Activated naive CD8-positive, alpha-beta T cell treated with anti-CD3 and anti-CD28 coated beads, Interleukin-2, amount 10 ng/mL, durations not matched to agents 7 days and 5 days (primary cell): ENCODE measurements around the gene ADGRG3. TPM values are rescaled to one million over a fixed set of nuclear protein-coding genes. Genes with fewer than 3 reads are reported as not detected.

Source experiments
- ATAC-seq: fragments of 150-1000 bp; cut with Tn5 transposase; one replicate; pipeline ENCODE4 v1.10.0; 2021; ENCODE audit warnings: low read depth, moderate library complexity
- POLR2A ChIA-PET: fragments of 350-600 bp; sonication (Branson Sonifier 250); formaldehyde crosslinking; loops from one replicate; lab custom pipeline; 2021; ENCODE audit warnings: antibody characterized with exemption; lab: Charles Lee
- DNase-seq: peaks from one replicate; pipeline ENCODE4 v3.0.0; 2021
- H3K27ac Mint-ChIP-seq: one replicate; pipeline ENCODE4 v1.8.0; 2022; ENCODE audit warnings: mild to moderate bottlenecking, mixed read lengths
- H3K27me3 Mint-ChIP-seq: one replicate; pipeline ENCODE4 v1.8.0; 2022; ENCODE audit warnings: mild to moderate bottlenecking, moderate library complexity, mixed read lengths
- H3K36me3 Mint-ChIP-seq: one replicate; pipeline ENCODE4 v1.8.0; 2021; ENCODE audit warnings: mild to moderate bottlenecking, mixed read lengths
- H3K4me1 Mint-ChIP-seq: one replicate; pipeline ENCODE4 v1.8.0; 2021; ENCODE audit warnings: mixed read lengths
- H3K4me3 Mint-ChIP-seq: one replicate; pipeline ENCODE4 v1.8.0; 2022; ENCODE audit warnings: mild to moderate bottlenecking, moderate library complexity, mixed read lengths
- H3K9me3 Mint-ChIP-seq: one replicate; pipeline ENCODE4 v1.8.0; 2021; ENCODE audit warnings: mixed read lengths
- total RNA-seq, 2 experiments: library from RNA; stranded (reverse); gene quantifications; one replicate each; pipeline ENCODE4 v1.2.3, GENCODE V29; 2021

The ADGRG3 gene
- total RNA-seq, 2 experiments from 2014 or later, result not detected

DNA sequence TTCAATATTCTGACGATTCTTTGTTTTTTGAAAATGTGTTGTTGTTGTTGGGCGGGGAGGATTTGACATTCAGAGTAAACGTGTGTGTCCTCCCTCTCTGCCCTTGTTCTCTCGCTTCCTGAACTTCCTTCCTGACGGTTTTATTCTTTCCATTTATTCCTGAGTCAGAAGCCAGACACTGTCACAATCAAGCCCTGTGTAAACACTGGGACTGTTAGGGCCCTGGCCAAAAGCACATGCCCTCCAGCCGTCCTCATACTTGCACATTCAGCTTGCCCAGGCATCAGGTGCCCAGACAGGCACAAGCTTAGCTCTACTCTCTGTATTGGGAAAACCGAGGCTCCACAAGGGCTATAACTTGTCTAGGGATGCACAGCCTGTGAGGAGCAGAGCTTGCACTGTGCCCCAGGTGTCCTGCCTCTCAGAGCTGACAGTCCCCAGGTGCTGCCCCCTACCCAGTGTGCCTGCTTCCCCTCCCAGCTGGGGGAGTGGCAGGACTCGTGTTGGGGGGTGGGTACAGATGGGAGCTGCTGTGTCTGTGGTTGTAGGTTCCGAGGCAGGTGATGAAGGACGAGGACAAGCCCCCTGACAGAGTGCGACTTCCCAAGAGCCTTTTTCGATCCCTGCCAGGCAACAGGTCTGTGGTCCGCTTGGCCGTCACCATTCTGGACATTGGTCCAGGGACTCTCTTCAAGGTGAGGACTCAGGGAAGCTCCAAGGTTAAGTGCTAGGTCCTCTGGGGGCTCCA, 9.7 kb downstream of the ADGRG3 start:
- no peak overlapping the region for H3K27ac Mint-ChIP-seq
- POLR2A ChIA-PET, result interaction anchor here (1.3 kb wide), 2 partner anchors 12 to 57 kb away, joined by 3 to 7 read pairs; partner anchors contain the start of gene KATNB1
- no peak for DNase-seq
- H3K9me3 Mint-ChIP-seq, result no peaks in the 10 kb centered on the region
- no peak for ATAC-seq
- H3K27me3 Mint-ChIP-seq, result peaks cover 14% of the 10 kb centered on the region
- no peaks in the 10 kb centered on the region for H3K36me3 Mint-ChIP-seq
- H3K4me3 Mint-ChIP-seq, result no peak overlapping the region
- peaks cover 7% of the 10 kb centered on the region for H3K4me1 Mint-ChIP-seq

DNA sequence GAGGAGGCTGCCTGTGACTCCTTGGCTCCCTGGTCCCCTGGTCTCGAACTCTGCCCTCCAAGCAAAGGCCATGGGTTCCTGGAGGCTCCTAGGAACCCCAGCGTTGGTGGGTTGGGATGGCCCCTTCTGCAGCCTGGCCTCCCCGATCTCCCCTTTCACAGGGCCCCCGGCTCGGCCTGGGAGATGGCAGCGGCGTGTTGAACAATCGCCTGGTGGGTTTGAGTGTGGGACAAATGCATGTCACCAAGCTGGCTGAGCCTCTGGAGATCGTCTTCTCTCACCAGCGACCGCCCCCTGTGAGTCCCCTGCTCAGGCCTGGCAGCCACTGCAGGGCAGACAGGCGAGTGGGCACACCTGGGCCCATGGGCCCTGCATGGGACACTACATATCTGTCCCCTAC, 10.9 kb downstream of the ADGRG3 start:
- H3K4me3 Mint-ChIP-seq, result no peak overlapping the region
- POLR2A ChIA-PET, result interaction anchor here (1.3 kb wide), 1 partner anchor 56 kb away, joined by 3 read pairs; the partner anchor contains the start of gene KATNB1
- H3K27ac Mint-ChIP-seq, result no peak overlapping the region
- DNase-seq, result no peak
- peaks cover 6% of the 10 kb centered on the region for H3K27me3 Mint-ChIP-seq
- no peaks in the 10 kb centered on the region for H3K9me3 Mint-ChIP-seq
- H3K36me3 Mint-ChIP-seq, result no peaks in the 10 kb centered on the region
- no peak for ATAC-seq
- peaks cover 7% of the 10 kb centered on the region for H3K4me1 Mint-ChIP-seq

DNA sequence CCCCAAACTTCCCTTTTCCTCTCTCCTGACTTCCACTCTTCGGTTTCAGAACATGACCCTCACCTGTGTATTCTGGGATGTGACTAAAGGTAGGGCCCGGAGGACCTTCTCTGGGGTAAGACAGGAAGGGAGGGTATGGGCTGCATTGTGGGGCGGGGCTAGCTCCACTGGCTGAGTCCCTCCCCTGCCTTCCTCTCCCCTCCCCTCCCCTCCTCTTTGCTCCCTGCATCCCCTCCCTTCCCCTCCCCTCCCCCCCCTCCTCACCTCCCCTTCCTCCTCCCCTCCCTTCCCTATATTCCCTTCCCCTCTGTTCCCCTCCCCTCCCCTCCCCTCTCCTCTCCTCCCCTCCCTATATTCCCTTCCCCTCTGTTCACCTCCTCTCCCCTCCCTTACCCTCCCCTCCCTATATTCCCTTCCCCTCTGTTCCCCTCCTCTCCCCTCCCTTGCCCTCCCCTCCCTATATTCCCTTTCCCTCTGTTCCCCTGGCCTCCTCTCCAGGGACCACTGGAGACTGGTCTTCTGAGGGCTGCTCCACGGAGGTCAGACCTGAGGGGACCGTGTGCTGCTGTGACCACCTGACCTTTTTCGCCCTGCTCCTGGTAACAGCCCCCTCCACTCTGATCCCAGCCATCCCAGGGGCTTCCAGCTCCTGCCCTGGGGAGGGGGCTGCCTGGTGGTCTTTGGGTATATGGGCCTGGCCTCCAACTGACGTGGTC, 11.8 kb downstream of the ADGRG3 start:
- Mint-ChIP-seq H3K9me3 (no peaks in the 10 kb centered on the region), H3K4me1 (peaks cover 7% of the 10 kb centered on the region)
- ATAC-seq, result no peak

DNA sequence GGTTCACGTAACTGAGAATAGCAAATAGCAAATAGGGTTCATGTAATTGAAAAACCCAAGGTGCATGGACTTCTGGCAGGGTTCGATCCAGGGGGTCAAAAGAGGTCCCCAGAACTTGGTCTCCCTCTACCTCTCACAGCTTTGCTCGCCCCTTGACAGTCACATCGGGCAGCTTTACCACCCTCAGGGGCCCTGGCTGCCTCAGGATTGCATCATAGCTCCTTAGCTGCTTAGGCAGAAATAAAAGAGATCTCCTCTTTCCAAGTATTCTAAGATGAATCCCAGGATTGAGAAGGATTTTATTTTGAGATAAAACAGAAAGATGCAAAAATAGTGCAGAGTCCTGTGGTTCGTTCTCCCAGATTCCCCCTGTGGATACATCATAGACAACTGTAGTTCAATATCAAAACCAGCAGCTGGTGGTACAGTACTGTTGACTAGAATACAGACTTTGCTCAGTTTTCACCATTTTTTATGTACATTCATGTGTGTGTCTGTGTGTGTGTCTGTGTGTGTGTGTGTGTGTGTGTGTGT, 12.8 kb downstream of the ADGRG3 start:
- no peak for DNase-seq
- no peak for ATAC-seq
- Mint-ChIP-seq H3K27me3 (peaks cover 1% of the 10 kb centered on the region), H3K9me3 (no peaks in the 10 kb centered on the region), H3K36me3 (no peaks in the 10 kb centered on the region), H3K27ac (no peak overlapping the region), H3K4me3 (no peak overlapping the region), H3K4me1 (peaks cover 6% of the 10 kb centered on the region)
- POLR2A ChIA-PET, result interaction anchor here (0.9 kb wide), 1 partner anchor 9 kb away, joined by 3 read pairs; no protein-coding TSS in a partner anchor

More for the DNA sequence above, 11.8 kb downstream of the ADGRG3 start:
- no peak overlapping the region for H3K27ac Mint-ChIP-seq
- H3K36me3 Mint-ChIP-seq, result no peaks in the 10 kb centered on the region
- no peak overlapping the region for H3K4me3 Mint-ChIP-seq
- H3K27me3 Mint-ChIP-seq, result peaks cover 4% of the 10 kb centered on the region
- no peak for DNase-seq
- POLR2A ChIA-PET, result interaction anchor here (0.9 kb wide), 1 partner anchor 10 kb away, joined by 3 read pairs; no protein-coding TSS in a partner anchor

DNA sequence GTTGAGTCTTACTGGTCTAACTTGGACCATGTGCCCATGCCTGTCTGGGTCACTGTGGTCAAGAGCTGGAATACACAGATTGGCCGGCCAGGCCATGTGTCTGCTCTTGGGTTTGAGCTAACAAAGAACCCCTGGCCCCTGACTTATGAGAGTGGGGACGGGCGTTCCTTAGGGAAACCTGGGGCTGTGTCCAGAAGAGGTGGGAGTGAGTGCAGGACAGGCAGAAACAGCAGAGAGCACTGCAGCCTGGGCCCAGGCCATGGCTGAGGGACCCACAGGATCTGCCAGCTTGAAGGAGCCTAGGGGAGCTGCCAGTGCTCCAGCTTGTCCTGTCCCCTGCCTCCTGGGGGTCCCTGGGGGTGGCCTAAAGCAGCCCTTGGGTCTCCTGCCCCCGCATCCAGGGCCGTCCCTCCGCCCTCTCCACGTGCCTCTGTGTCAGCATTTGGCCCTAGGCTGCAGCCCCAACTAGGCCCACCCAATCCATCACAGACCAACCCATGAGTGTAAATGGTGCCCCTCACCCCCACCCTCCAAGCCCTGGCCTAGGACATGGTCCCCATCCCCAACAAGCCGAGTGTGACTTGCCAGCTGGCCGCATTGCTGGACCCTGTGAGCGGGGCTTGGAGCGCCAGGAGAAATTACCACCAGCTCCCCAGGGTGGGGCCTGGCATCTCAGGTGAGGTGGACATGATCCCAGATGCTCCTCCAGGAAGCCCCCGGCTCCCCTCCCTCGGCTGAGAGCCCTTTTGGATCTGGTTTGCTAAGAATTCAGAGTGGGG, 14.0 kb downstream of the ADGRG3 start:
- ATAC-seq (no peak), DNase-seq (peak; percentile 24)
- Mint-ChIP-seq H3K4me1 (peaks cover 6% of the 10 kb centered on the region), H3K27ac (no peak overlapping the region), H3K36me3 (no peaks in the 10 kb centered on the region), H3K4me3 (no peak overlapping the region), H3K9me3 (no peaks in the 10 kb centered on the region), H3K27me3 (no peaks in the 10 kb centered on the region)
- POLR2A ChIA-PET, result interaction anchor here (0.6 kb wide), 1 partner anchor 10 kb away, joined by 3 read pairs; no protein-coding TSS in a partner anchor

DNA sequence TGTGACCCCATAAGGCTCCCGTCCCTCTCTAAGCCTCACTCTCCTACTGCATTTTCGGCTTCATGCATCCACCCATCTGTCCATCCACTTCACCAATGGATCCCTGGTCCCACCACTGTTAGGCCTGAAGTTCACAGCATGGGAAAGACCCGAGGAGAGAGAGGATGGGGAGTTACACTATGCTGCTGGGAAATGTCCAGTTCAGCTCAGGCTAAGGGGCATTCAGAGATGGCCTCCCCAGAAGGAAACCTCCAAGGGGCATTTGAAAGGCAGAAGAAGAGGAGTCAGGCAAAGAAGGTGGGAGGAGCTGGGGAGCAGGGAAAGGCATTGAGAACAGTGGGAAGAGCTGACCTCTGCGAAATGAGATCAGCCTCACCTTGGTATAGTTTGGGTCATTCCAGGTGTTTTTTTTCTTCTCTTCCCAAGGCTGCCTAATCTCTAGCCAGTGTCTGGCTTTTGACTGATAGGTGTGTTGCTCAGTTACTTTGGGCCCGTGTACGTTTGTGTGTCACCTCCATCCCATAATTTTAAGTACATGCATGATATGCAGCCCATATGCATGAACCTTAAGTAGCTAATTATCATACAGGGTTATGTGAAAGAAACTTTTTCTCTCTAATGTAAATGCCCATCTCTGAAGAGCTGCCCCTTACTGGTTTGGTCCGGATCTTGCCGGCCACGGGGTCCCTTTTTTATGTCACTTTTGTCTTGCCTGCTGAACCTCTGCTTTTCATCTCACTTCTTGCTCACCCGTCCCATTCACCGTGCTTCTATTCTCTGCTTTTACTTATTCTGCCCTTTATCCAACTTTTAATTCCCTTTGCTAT, 14.9 kb downstream of the ADGRG3 start:
- POLR2A ChIA-PET, result no interaction called here
- no peaks in the 10 kb centered on the region for H3K9me3 Mint-ChIP-seq
- H3K36me3 Mint-ChIP-seq, result no peaks in the 10 kb centered on the region
- peaks cover 9% of the 10 kb centered on the region for H3K4me1 Mint-ChIP-seq
- DNase-seq (peak; percentile 22), ATAC-seq (no peak)
- H3K27me3 Mint-ChIP-seq, result no peaks in the 10 kb centered on the region
- H3K27ac Mint-ChIP-seq, result no peak overlapping the region
- no peak overlapping the region for H3K4me3 Mint-ChIP-seq

DNA sequence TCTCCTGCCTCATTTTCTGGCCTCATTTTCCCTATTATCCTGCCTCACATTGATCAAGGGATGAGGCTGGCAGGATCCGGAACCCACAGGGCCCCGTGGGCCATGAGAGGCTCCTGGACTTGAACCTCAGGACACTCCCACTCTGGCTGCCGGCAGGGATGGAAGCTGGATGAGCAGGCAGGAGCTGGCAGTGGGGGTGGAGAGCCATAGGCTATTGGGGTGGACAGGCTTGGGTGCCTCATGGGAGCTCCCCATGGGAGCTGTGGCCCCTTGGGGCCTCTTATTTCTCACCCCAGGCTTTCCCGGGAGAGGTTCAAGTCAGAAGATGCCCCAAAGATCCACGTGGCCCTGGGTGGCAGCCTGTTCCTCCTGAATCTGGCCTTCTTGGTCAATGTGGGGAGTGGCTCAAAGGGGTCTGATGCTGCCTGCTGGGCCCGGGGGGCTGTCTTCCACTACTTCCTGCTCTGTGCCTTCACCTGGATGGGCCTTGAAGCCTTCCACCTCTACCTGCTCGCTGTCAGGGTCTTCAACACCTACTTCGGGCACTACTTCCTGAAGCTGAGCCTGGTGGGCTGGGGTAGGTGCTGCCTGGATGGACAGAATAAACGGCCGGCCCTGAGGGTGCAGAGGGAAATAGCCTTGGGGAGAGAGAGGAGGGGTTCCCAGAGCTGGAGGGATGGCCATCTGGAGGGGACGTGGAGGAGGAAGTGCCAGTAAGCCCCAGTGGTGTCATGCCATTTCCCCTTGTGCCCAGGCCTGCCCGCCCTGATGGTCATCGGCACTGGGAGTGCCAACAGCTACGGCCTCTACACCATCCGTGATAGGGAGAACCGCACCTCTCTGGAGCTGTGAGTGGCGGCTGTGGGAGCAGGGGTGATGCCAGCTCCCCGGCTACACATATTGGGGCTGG, 15.8 kb downstream of the ADGRG3 start:
- Mint-ChIP-seq H3K27ac (no peak overlapping the region), H3K36me3 (no peaks in the 10 kb centered on the region), H3K27me3 (no peaks in the 10 kb centered on the region), H3K4me1 (peaks cover 13% of the 10 kb centered on the region), H3K9me3 (no peaks in the 10 kb centered on the region), H3K4me3 (no peak overlapping the region)
- POLR2A ChIA-PET, result no interaction called here
- DNase-seq (peak; percentile 25), ATAC-seq (no peak)

DNA sequence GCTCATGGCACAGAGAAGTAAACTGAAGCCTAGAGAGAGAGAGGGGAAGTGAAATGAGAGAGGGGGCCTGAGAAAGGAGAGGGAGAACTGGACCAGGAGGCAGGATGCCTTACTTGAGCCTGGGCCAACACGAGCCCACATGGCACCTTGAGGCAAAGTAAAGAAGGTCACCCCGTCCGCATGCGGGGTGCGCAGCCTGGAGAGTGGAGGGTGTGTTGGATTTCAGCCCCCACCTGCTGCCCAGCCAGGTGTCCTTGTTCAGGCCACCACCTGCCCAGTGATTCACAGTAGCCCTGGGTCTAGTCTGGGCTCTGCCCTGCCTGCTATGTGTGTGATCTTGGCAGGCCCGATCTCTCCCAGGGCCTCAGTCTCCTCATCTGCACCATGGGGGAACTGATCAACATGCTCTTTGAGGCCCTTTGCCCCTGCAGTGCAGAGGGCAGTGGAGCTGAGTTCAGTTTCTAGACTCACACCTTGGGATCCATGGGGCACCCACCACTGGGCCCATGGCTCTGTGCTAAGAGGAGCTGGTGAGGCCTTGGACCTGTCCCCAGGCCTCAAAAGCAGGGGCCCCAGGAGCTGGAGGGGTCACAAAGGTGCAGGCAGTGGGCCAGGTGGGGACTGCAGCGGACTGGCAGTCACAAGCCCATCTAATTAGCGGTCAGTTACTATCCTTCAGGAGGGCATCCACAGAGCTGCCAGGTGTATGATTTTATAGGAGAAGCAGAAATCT, 16.7 kb downstream of the ADGRG3 start:
- Mint-ChIP-seq H3K27ac (no peak overlapping the region), H3K9me3 (no peaks in the 10 kb centered on the region), H3K4me3 (no peak overlapping the region), H3K27me3 (no peaks in the 10 kb centered on the region), H3K4me1 (peaks cover 20% of the 10 kb centered on the region), H3K36me3 (no peaks in the 10 kb centered on the region)
- no peak for ATAC-seq
- POLR2A ChIA-PET, result no interaction called here
- DNase-seq, result peak; percentile 26

DNA sequence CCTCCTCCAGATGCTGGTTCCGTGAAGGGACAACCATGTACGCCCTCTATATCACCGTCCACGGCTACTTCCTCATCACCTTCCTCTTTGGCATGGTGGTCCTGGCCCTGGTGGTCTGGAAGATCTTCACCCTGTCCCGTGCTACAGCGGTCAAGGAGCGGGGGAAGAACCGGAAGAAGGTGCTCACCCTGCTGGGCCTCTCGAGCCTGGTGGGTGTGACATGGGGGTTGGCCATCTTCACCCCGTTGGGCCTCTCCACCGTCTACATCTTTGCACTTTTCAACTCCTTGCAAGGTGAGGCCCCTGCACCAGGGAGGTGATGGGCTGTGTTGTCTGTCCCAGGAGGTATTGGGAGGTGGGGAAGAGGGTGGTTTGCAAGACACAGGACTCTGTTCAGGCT, 17.5 kb downstream of the ADGRG3 start:
- Mint-ChIP-seq H3K9me3 (no peaks in the 10 kb centered on the region), H3K4me1 (peaks cover 24% of the 10 kb centered on the region), H3K4me3 (no peak overlapping the region), H3K36me3 (no peaks in the 10 kb centered on the region), H3K27me3 (no peaks in the 10 kb centered on the region), H3K27ac (peak overlapping the region; percentile 41)
- ATAC-seq (no peak), DNase-seq (no peak)
- POLR2A ChIA-PET, result no interaction called here

DNA sequence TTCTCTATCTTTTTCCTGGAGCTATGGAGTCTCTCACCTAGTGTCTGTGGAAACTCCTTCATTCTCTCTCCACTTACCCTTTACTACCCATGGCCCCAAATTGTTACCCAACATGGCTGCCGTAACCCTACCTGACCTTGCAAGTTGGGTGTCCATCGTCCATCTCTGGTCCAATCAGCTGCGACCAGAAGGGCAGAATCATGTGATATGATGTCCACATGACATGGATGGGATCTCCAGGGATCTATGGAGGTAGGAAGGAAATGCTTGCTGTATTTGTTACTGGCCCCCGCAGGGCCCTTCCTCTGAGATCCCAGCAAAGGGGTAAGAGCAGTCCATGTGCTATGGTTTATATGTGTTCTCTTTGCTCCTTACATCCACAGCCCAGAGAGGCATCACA, 18.5 kb downstream of the ADGRG3 start:
- no peak overlapping the region for H3K4me3 Mint-ChIP-seq
- no peaks in the 10 kb centered on the region for H3K27me3 Mint-ChIP-seq
- no peak overlapping the region for H3K27ac Mint-ChIP-seq
- POLR2A ChIA-PET, result no interaction called here
- H3K36me3 Mint-ChIP-seq, result no peaks in the 10 kb centered on the region
- no peaks in the 10 kb centered on the region for H3K9me3 Mint-ChIP-seq
- ATAC-seq, result no peak
- DNase-seq, result peak; percentile 25
- peaks cover 30% of the 10 kb centered on the region for H3K4me1 Mint-ChIP-seq

DNA sequence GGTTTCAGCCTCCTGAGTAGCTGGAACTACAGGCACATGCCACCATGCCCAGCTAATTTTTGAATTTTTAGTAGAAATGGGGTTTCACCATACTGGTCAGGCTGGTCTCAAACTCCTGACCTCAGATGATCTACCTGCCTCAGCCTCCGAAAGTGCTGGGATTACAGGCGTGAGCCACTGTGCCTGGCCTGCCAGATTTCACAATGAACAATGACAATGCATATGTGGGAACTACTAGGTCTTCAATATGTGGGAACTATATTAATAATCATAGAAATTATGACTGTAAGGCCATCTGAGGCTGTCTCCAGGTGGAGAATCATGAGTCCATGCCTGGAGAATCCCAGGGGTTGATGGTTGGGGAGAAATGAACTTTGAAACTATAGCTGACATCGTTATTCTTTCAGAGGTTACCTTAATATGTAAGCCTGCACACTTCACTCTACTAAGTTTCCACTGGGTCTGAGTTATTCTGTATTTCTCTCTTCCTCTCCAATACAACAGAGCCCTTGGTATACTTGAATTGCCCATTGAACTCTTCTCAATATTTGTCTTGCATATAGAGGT, 19.3 kb downstream of the ADGRG3 start:
- Mint-ChIP-seq H3K4me1 (peaks cover 33% of the 10 kb centered on the region), H3K36me3 (no peaks in the 10 kb centered on the region), H3K27ac (peak overlapping the region; percentile 94), H3K27me3 (peaks cover 3% of the 10 kb centered on the region), H3K9me3 (no peaks in the 10 kb centered on the region), H3K4me3 (no peak overlapping the region)
- ATAC-seq (no peak), DNase-seq (no peak)
- POLR2A ChIA-PET, result no interaction called here
